Neuronal stem cell (in vitro differentiated cells): ENCODE results near the gene HPCAL4.

Source experiments
- DNase-seq: peaks from one replicate; pipeline ENCODE4 v3.0.0-alpha.2; 2013; ENCODE audit warnings: low spot score
- H2AFZ ChIP-seq: one replicate; pipeline ENCODE4 v1.6.1; 2013; ENCODE audit warnings: mild to moderate bottlenecking, low read length, inconsistent platforms
- H2AK5ac ChIP-seq: 2 replicates; pipeline ENCODE4 v1.6.1; 2013; ENCODE audit warnings: low read depth, mild to moderate bottlenecking, inconsistent platforms, low read length, moderate library complexity, mixed read lengths
- H2BK120ac ChIP-seq: 2 replicates; pipeline ENCODE4 v1.6.1; 2013; ENCODE audit warnings: low read depth, mild to moderate bottlenecking, inconsistent platforms, low read length, moderate library complexity, mixed read lengths
- H2BK12ac ChIP-seq: one replicate; pipeline ENCODE4 v1.6.1; 2013; ENCODE audit warnings: low read length, inconsistent platforms
- H2BK15ac ChIP-seq: 2 replicates; pipeline ENCODE4 v1.6.1; 2013; ENCODE audit warnings: mild to moderate bottlenecking, low read length, inconsistent platforms, mixed read lengths
- H2BK5ac ChIP-seq: one replicate; pipeline ENCODE4 v1.6.1; 2013; ENCODE audit warnings: inconsistent platforms, mild to moderate bottlenecking, low read length, moderate library complexity
- H3K14ac ChIP-seq: one replicate; pipeline ENCODE4 v1.6.1; 2013; ENCODE audit warnings: low read length, inconsistent platforms
- H3K18ac ChIP-seq: 2 replicates; pipeline ENCODE4 v1.6.1; 2013; ENCODE audit warnings: low read length, inconsistent platforms
- H3K23ac ChIP-seq: 2 replicates; pipeline ENCODE4 v1.6.1; 2013; ENCODE audit warnings: low read depth, mild to moderate bottlenecking, mixed read lengths, low read length, inconsistent platforms; ENCODE audit not compliant: poor library complexity
- H3K27ac ChIP-seq: replicated peaks from 3 replicates; pipeline ENCODE4 v1.5.1; 2013; ENCODE audit warnings: low read length, inconsistent platforms
- H3K27me3 ChIP-seq, 3 experiments: 2 replicates each; pipeline ENCODE4 v1.6.1; 2013; ENCODE audit warnings: low read length in 3 of 3, mild to moderate bottlenecking in 2 of 3, inconsistent platforms in 1 of 3, low read depth in 1 of 3, mixed read lengths in 1 of 3, moderate library complexity in 1 of 3; ENCODE audit not compliant: control insufficient read depth in 3 of 3, insufficient read depth in 3 of 3
- H3K36me3 ChIP-seq, 2 donors: replicated peaks in 1 of 2; 2 replicates each; pipeline ENCODE4 v1.6.1; 2013; ENCODE audit warnings: low read length in 2 of 2; ENCODE audit not compliant: control insufficient read depth in 2 of 2, insufficient read depth in 2 of 2
- H3K4ac ChIP-seq: 2 replicates; pipeline ENCODE4 v1.6.1; 2013; ENCODE audit warnings: inconsistent platforms, mild to moderate bottlenecking, low read length, moderate library complexity
- H3K4me1 ChIP-seq, 2 donors: 1 replicate in 1 of 2; 2 replicates in 1 of 2; pipeline ENCODE4 v1.6.1; 2013; ENCODE audit warnings: low read length in 2 of 2, low read depth in 1 of 2; ENCODE audit not compliant: control insufficient read depth in 2 of 2, insufficient read depth in 1 of 2
- H3K4me2 ChIP-seq: one replicate; pipeline ENCODE4 v1.6.1; 2013; ENCODE audit warnings: mild to moderate bottlenecking, low read length, inconsistent platforms; ENCODE audit not compliant: insufficient read depth, poor library complexity, severe bottlenecking
- H3K4me3 ChIP-seq, 2 donors: 2 replicates each; pipeline ENCODE4 v1.5.1; 2013; ENCODE audit warnings: low read length in 2 of 2, mild to moderate bottlenecking in 2 of 2, inconsistent platforms in 1 of 2, moderate library complexity in 1 of 2
- H3K79me1 ChIP-seq: one replicate; pipeline ENCODE4 v1.6.1; 2013; ENCODE audit warnings: low read depth, mild to moderate bottlenecking, inconsistent platforms, low read length, moderate library complexity
- H3K9ac ChIP-seq: one replicate; pipeline ENCODE4 v1.6.1; 2013; ENCODE audit warnings: mild to moderate bottlenecking, low read depth, low read length, inconsistent platforms; ENCODE audit not compliant: poor library complexity
- H3K9me3 ChIP-seq, 2 donors: replicated peaks in 1 of 2; 2 replicates each; pipeline versions ENCODE3 to v1.6.1; 2013; ENCODE audit warnings: low read length in 2 of 2, mild to moderate bottlenecking in 2 of 2, inconsistent platforms in 1 of 2, low read depth in 1 of 2, mixed read lengths in 1 of 2, moderate library complexity in 1 of 2; ENCODE audit not compliant: control insufficient read depth in 2 of 2, insufficient read depth in 1 of 2
- H4K8ac ChIP-seq: one replicate; pipeline ENCODE4 v1.6.1; 2013; ENCODE audit warnings: low read depth, mild to moderate bottlenecking, inconsistent platforms, low read length, moderate library complexity
- H4K91ac ChIP-seq: one replicate; pipeline ENCODE4 v1.6.1; 2013; ENCODE audit warnings: low read length, low read depth, mild to moderate bottlenecking, inconsistent platforms; ENCODE audit not compliant: poor library complexity
- WGBS, 2 donors: extraction: QIAGEN DNeasy Blood & Tissue Kit; methylation state at CpG; one replicate each; pipeline ENCODE4 v1.1.7; 2013; ENCODE audit warnings: missing lambda C conversion rate in 2 of 2, mixed read lengths in 1 of 2; ENCODE audit not compliant: insufficient read length in 2 of 2, insufficient replicate concordance in 1 of 2; ENCODE audit errors: extremely low coverage in 2 of 2; 5-methylcytosine and 5-hydroxymethylcytosine counted together

Gene HPCAL4

DNA sequence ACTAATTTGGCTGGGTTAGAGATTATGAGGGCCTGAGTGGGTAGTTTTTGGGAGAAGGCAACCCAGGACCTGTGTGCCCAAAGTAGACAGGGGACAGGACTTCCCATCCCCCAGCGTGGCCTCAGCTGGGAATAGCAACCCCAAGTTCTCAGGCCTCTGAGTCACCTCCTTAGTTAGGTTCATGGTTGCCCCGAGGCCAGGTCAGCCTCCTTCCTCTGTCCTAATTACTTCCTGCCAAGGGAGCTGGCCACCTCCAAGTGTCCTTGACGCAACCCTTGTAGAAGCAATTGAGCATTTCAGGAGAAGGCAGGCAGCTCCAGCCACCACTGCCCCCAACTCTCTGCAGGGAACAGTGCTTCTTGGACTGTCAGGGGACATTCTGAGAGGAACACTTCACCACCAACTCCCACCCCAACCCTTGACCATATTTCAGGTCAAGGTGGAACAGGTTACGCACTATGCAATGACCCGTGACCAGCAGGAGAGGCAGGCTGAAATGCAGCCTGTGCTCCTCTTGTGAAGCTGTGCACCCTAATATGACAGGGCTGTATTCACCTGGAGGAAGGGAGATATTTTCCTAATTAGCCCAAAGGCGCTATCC lies 14.2 kb downstream of the HPCAL4 start:
- H4K91ac ChIP-seq, result no peak overlapping the region
- H2AFZ ChIP-seq, result no peak overlapping the region
- H3K4me2 ChIP-seq, result no peak overlapping the region
- no peak overlapping the region for H3K18ac ChIP-seq
- no peak overlapping the region for H3K9ac ChIP-seq
- H3K4me3 ChIP-seq, result no peak overlapping the region
- no CpG with 5 or more reads among the region's 6 CpGs for WGBS, 2 donors
- no peak overlapping the region for H2AK5ac ChIP-seq
- H3K14ac ChIP-seq, result no peak overlapping the region
- no peak overlapping the region for H2BK120ac ChIP-seq
- no peak overlapping the region for H3K4ac ChIP-seq
- DNase-seq, result no peak
- H3K27ac ChIP-seq, result no peak overlapping the region
- H2BK12ac ChIP-seq, result no peak overlapping the region
- no peaks in the 10 kb centered on the region for H3K79me1 ChIP-seq
- H4K8ac ChIP-seq, result no peak overlapping the region
- H2BK5ac ChIP-seq, result no peak overlapping the region
- no peak overlapping the region for H2BK15ac ChIP-seq
- H3K23ac ChIP-seq, result no peak overlapping the region
- peaks cover 0 to 37% (median 35%) of the 10 kb centered on the region in 3 experiments for H3K27me3 ChIP-seq
- H3K4me1 ChIP-seq, result peaks cover 0 to 7% of the 10 kb centered on the region in 2 donors
- H3K36me3 ChIP-seq, result no peaks in the 10 kb centered on the region
- H3K9me3 ChIP-seq, result no peaks in the 10 kb centered on the region

DNA sequence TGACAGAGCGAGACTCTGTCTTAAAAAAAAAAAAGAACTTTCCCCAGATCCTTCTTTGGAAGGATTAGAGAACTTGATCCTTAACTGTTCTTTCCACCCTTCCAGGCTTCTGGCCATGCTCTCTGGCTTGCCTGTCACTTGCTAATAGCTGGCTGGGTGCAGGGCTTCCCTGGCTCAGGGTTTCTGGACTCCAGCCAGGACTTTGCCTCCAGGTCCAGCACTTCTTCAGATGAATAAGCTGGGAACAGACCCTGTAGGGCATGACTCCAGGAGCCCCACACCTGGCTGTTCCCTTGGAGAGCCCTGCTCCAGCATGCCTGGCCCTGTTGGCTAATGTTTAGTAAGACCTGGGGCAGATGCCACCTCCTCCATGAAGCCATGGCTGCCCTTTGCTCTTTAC lies 16.0 kb downstream of the HPCAL4 start:
- no peak overlapping the region for H3K23ac ChIP-seq
- H4K8ac ChIP-seq, result no peak overlapping the region
- no peak overlapping the region for H4K91ac ChIP-seq
- H3K27me3 ChIP-seq, result peaks cover 6 to 54% (median 39%) of the 10 kb centered on the region in 3 experiments
- no peak for DNase-seq
- H2AK5ac ChIP-seq, result no peak overlapping the region
- H3K9ac ChIP-seq, result no peak overlapping the region
- no peak overlapping the region for H3K4me2 ChIP-seq
- H2BK120ac ChIP-seq, result no peak overlapping the region
- H2BK12ac ChIP-seq, result no peak overlapping the region
- no peak overlapping the region for H3K27ac ChIP-seq
- no peak overlapping the region for H3K14ac ChIP-seq
- peaks cover 0 to 1% of the 10 kb centered on the region in 2 donors for H3K9me3 ChIP-seq
- H2BK5ac ChIP-seq, result no peak overlapping the region
- peaks cover 5 to 12% of the 10 kb centered on the region in 2 donors for H3K4me1 ChIP-seq
- no peak overlapping the region for H3K4me3 ChIP-seq
- WGBS, 2 donors, result no CpG with 5 or more reads among the region's 1 CpG
- H3K4ac ChIP-seq, result no peak overlapping the region
- H2BK15ac ChIP-seq, result no peak overlapping the region
- no peak overlapping the region for H3K18ac ChIP-seq
- H2AFZ ChIP-seq, result no peak overlapping the region
- H3K36me3 ChIP-seq, result no peaks in the 10 kb centered on the region
- no peaks in the 10 kb centered on the region for H3K79me1 ChIP-seq

DNA sequence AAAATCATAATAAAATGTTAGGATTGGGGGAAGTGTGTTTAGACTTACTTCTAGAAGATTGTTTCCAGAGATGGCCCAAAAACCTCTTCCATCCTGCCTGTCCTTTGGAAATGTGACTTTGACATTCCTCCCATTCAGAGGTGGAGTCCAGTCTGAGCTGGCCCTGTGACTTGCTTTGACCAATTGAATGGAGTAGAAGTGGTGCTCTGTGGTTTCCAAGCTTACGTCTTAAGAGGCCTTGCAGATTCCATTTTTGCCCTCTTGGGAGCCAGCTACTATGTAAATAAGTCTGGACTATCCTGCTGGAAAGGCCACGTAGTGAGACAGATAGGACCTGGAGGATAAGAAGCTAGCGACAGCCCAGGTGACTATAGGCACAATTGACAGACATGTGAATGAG lies 18.0 kb downstream of the HPCAL4 start:
- no peak overlapping the region for H2BK120ac ChIP-seq
- H2BK12ac ChIP-seq, result no peak overlapping the region
- no peak overlapping the region for H2AFZ ChIP-seq
- H3K9ac ChIP-seq, result no peak overlapping the region
- H3K36me3 ChIP-seq, result no peaks in the 10 kb centered on the region
- peaks cover 0 to 1% of the 10 kb centered on the region in 2 donors for H3K9me3 ChIP-seq
- H3K79me1 ChIP-seq, result no peaks in the 10 kb centered on the region
- no peak overlapping the region for H2BK5ac ChIP-seq
- no peak for DNase-seq
- no CpG with 5 or more reads among the region's 3 CpGs for WGBS, 2 donors
- H3K4ac ChIP-seq, result no peak overlapping the region
- no peak overlapping the region for H3K27ac ChIP-seq
- H3K14ac ChIP-seq, result no peak overlapping the region
- H2BK15ac ChIP-seq, result no peak overlapping the region
- H3K27me3 ChIP-seq, result peaks cover 6 to 70% (median 54%) of the 10 kb centered on the region in 3 experiments
- no peak overlapping the region for H3K18ac ChIP-seq
- H3K4me3 ChIP-seq, result no peak overlapping the region
- no peak overlapping the region for H4K91ac ChIP-seq
- H3K23ac ChIP-seq, result no peak overlapping the region
- no peak overlapping the region for H3K4me2 ChIP-seq
- H2AK5ac ChIP-seq, result no peak overlapping the region
- H3K4me1 ChIP-seq, result peaks cover 5 to 8% of the 10 kb centered on the region in 2 donors
- no peak overlapping the region for H4K8ac ChIP-seq

DNA sequence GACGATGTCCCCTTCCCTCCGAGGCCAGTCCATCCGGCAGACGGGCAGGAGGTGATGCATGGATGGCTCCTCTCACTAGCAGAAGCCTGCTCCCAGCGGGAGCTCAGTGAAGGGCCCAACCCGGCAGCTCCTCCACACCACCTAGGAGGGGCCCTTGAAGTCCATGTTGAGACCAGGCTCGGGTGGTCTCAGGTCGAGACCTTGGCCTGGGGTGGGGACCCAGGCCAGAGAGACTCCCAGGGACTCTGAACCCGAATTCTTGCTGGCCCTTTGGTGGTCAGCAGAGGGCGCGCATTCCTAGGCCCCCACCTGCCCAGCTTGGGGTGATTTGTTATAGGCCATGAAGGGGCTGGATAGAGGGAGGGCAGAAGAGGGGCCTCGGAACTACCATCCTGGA lies 18.7 kb downstream of the HPCAL4 start:
- Histone ChIP-seq H3K27ac (no peak overlapping the region), H3K4me1 (peaks cover 5 to 8% of the 10 kb centered on the region in 2 donors), H3K36me3 (no peaks in the 10 kb centered on the region), H2BK15ac (no peak overlapping the region), H2BK12ac (no peak overlapping the region), H3K9me3 (peaks cover 0 to 1% of the 10 kb centered on the region in 2 donors), H2BK5ac (no peak overlapping the region), H4K91ac (no peak overlapping the region), H3K4me3 (peak overlapping the region; percentile 40 to 73), H2AK5ac (no peak overlapping the region), H2BK120ac (no peak overlapping the region), H3K23ac (no peak overlapping the region), H3K27me3 (peaks cover 6 to 76% (median 56%) of the 10 kb centered on the region in 3 experiments), H3K18ac (no peak overlapping the region), H3K4ac (no peak overlapping the region), H4K8ac (no peak overlapping the region), H2AFZ (peak overlapping the region; percentile 92), H3K9ac (no peak overlapping the region), H3K4me2 (peak overlapping the region; percentile 95), H3K79me1 (no peaks in the 10 kb centered on the region), H3K14ac (no peak overlapping the region)
- DNase-seq, result no peak
- no CpG with 5 or more reads among the region's 12 CpGs for WGBS, 2 donors
